ENCODE results near the gene TNFRSF8.

DNA sequence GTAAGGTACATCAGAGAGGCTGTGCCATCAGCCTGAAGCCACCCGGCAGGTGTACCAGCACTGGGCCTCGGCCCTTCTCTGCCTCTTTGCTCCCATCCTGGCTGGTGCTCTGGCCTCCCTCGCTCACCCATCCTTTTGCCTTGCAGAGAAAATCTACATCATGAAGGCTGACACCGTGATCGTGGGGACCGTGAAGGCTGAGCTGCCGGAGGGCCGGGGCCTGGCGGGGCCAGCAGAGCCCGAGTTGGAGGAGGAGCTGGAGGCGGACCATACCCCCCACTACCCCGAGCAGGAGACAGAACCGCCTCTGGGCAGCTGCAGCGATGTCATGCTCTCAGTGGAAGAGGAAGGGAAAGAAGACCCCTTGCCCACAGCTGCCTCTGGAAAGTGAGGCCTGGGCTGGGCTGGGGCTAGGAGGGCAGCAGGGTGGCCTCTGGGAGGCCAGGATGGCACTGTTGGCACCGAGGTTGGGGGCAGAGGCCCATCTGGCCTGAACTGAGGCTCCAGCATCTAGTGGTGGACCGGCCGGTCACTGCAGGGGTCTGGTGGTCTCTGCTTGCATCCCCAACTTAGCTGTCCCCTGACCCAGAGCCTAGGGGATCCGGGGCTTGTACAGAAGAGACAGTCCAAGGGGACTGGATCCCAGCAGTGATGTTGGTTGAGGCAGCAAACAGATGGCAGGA is 79.2 kb downstream of the TNFRSF8 start:
- TF ChIP-seq, protein P1, sequence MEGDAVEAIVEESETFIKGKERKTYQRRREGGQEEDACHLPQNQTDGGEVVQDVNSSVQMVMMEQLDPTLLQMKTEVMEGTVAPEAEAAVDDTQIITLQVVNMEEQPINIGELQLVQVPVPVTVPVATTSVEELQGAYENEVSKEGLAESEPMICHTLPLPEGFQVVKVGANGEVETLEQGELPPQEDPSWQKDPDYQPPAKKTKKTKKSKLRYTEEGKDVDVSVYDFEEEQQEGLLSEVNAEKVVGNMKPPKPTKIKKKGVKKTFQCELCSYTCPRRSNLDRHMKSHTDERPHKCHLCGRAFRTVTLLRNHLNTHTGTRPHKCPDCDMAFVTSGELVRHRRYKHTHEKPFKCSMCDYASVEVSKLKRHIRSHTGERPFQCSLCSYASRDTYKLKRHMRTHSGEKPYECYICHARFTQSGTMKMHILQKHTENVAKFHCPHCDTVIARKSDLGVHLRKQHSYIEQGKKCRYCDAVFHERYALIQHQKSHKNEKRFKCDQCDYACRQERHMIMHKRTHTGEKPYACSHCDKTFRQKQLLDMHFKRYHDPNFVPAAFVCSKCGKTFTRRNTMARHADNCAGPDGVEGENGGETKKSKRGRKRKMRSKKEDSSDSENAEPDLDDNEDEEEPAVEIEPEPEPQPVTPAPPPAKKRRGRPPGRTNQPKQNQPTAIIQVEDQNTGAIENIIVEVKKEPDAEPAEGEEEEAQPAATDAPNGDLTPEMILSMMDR (IDR thresholded peaks at IDR 0.05 in 4 of 5, conservative IDR thresholded peaks at IDR 0.05 in 1 of 5), result no peak
- TF ChIP-seq POLR2A (IDR thresholded peaks at IDR 0.05), result no peak
